Measurements from ENCODE around the gene HMCN2. TPM values are rescaled to one million over a fixed set of nuclear protein-coding genes. Genes with fewer than 3 reads are reported as not detected.
A peak's percentile ranks its signal among the peaks of the same experiment; 100 is the strongest.

Gene HMCN2
- total RNA-seq, 1 donor from 2014 or later = 5.8 TPM

- no peak for DNase-seq (ENCODE audit: low spot score in 2 of 2, unreplicated experiment in 2 of 2)
- TF ChIP-seq CTCF (IDR thresholded peaks at IDR 0.05; ENCODE audit: unreplicated experiment) = no peak
- Mint-ChIP-seq H3K36me3 (no peaks in the 10 kb centered on the region), H3K27ac (no peak overlapping the region), H3K27me3 (ENCODE audit: low read depth) (peaks cover 33% of the 10 kb centered on the region), H3K4me1 (no peaks in the 10 kb centered on the region), H3K9me3 (no peaks in the 10 kb centered on the region), H3K4me3 (no peak overlapping the region)
Observed at GRCh38 chr9:130430232-130430631, 164.7 kb downstream of the HMCN2 start.

- no peak for TF ChIP-seq CTCF (IDR thresholded peaks at IDR 0.05; ENCODE audit: unreplicated experiment)
- no peak overlapping the region for H3K27ac Mint-ChIP-seq
- peaks cover 36% of the 10 kb centered on the region for H3K27me3 Mint-ChIP-seq (ENCODE audit: low read depth)
- no peaks in the 10 kb centered on the region for H3K4me1 Mint-ChIP-seq
- H3K4me3 Mint-ChIP-seq = no peak overlapping the region
- no peak for DNase-seq (ENCODE audit: low spot score in 2 of 2, unreplicated experiment in 2 of 2)
- H3K9me3 Mint-ChIP-seq = no peaks in the 10 kb centered on the region
- H3K36me3 Mint-ChIP-seq = no peaks in the 10 kb centered on the region
Observed at GRCh38 chr9:130430734-130431535, 165.4 kb downstream of the HMCN2 start.

- Mint-ChIP-seq H3K4me3 (no peak overlapping the region), H3K36me3 (no peaks in the 10 kb centered on the region), H3K27me3 (ENCODE audit: low read depth) (peaks cover 36% of the 10 kb centered on the region), H3K9me3 (no peaks in the 10 kb centered on the region), H3K4me1 (no peaks in the 10 kb centered on the region), H3K27ac (no peak overlapping the region)
- no peak for DNase-seq (ENCODE audit: low spot score in 2 of 2, unreplicated experiment in 2 of 2)
- no peak for TF ChIP-seq CTCF (IDR thresholded peaks at IDR 0.05; ENCODE audit: unreplicated experiment)
Observed at GRCh38 chr9:130431536-130432303, 166.2 kb downstream of the HMCN2 start.

GRCh38 chr9:130432362-130432761 lies 166.8 kb downstream of the HMCN2 start:
- no peak for DNase-seq (ENCODE audit: low spot score in 2 of 2, unreplicated experiment in 2 of 2)
- Mint-ChIP-seq H3K27me3 (ENCODE audit: low read depth) (peaks cover 36% of the 10 kb centered on the region), H3K27ac (no peak overlapping the region), H3K36me3 (no peaks in the 10 kb centered on the region), H3K4me3 (no peak overlapping the region), H3K4me1 (no peaks in the 10 kb centered on the region), H3K9me3 (no peaks in the 10 kb centered on the region)
- no peak for TF ChIP-seq CTCF (IDR thresholded peaks at IDR 0.05; ENCODE audit: unreplicated experiment)

- Mint-ChIP-seq H3K36me3 (no peaks in the 10 kb centered on the region), H3K27ac (no peak overlapping the region), H3K4me1 (no peaks in the 10 kb centered on the region), H3K27me3 (ENCODE audit: low read depth) (peaks cover 36% of the 10 kb centered on the region), H3K9me3 (no peaks in the 10 kb centered on the region), H3K4me3 (peak overlapping the region; percentile 39)
- DNase-seq (ENCODE audit: low spot score in 2 of 2, unreplicated experiment in 2 of 2) = no peak
- no peak for TF ChIP-seq CTCF (IDR thresholded peaks at IDR 0.05; ENCODE audit: unreplicated experiment)
Observed at GRCh38 chr9:130432796-130433167, 167.2 kb downstream of the HMCN2 start.

Data from mesothelial cell of epicardium (in vitro differentiated cells).